AG10803 (cell line): Measurements from ENCODE around the gene MOBP.

Experiments
- DNase-seq: peaks from one replicate; pipeline ENCODE4 v3.0.0; 2010; ENCODE audit warnings: low read depth
- H3K4me3 ChIP-seq: 2 replicates; pipeline ENCODE4 v1.5.1; 2011; ENCODE audit warnings: mild to moderate bottlenecking, low read length, control low read depth
- CTCF ChIP-seq: conservative IDR thresholded peaks from 2 replicates; pipeline ENCODE4 v1.5.1; 2011; ENCODE audit warnings: mild to moderate bottlenecking, low read length, control low read depth, inconsistent platforms

The MOBP gene

DNA sequence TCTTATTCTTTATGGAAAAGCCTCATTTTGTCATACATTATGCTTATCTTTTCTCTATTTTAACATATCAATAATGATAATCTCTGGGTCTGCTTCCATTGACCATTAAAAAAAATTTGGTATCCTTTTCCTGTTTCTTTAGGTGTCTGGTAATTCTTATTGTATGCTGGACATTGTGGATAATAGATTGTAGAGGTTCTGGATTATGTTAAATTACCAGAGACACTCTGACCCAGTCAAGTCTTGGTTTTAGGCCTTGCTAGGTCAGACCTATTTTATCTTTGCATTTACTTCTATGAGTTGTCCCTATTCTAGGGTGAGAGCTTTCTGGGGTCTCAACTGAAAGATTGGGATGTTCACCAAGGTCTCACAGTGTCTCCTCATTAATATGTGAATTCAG lies 9.3 kb downstream of the MOBP start:
- DNase-seq = no peak
- TF ChIP-seq CTCF = no peak
- no peak overlapping the region for H3K4me3 ChIP-seq

- no peak for DNase-seq
- H3K4me3 ChIP-seq = no peak overlapping the region
- no peak for TF ChIP-seq CTCF
These were observed 10.7 kb downstream of the MOBP start for GRCh38 chr3:39478226-39478625.

- no peak for TF ChIP-seq CTCF
- no peak overlapping the region for H3K4me3 ChIP-seq
- DNase-seq = no peak
These were observed 12.4 kb downstream of the MOBP start for GRCh38 chr3:39479701-39480414.

DNA sequence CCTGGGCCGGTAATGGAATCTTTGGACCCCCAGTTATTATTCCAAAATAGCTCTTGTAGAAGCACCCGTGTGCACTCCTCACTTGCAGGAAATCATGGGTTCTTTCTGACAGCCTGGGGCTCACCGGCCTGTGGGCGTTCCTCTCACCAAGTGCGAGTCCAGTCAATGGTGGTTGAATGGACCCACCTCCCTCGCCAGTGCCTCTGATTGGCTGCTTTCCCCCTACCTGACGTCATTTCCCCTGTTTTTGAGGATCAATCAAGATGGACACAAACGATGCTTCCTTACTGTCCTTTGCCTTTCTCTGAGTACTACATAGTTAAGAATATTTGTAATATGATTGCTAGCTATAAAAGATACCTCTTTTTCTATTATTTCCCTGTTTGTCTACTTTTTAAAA lies 18.1 kb downstream of the MOBP start:
- no peak overlapping the region for H3K4me3 ChIP-seq
- TF ChIP-seq CTCF = no peak
- DNase-seq = no peak

- TF ChIP-seq CTCF = no peak
- no peak for DNase-seq
- H3K4me3 ChIP-seq = no peak overlapping the region
These were observed 23.5 kb downstream of the MOBP start for GRCh38 chr3:39491014-39491413.

GRCh38 chr3:39491733-39492350 lies 24.4 kb downstream of the MOBP start:
- TF ChIP-seq CTCF = no peak
- DNase-seq = no peak
- no peak overlapping the region for H3K4me3 ChIP-seq

- H3K4me3 ChIP-seq = no peak overlapping the region
- no peak for DNase-seq
- TF ChIP-seq CTCF = no peak
These were observed 27.3 kb downstream of the MOBP start for GRCh38 chr3:39494781-39495180.
